Adrenal gland (tissue), 5 donors: ENCODE measurements around the gene BMP6.

Experiments
- CTCF ChIP-seq, 6 experiments: fragments of 450-650 bp in 4 of 6; fragments of 200-600 bp in 2 of 6; sonication (generic) in 1 of 6; IDR thresholded peaks; 1 replicate in 5 of 6; 2 replicates in 1 of 6; pipeline versions ENCODE4 v1.5.1 to v1.8.0; 2016 to 2021; ENCODE audit warnings: antibody characterized with exemption in 6 of 6, mild to moderate bottlenecking in 2 of 6, moderate library complexity in 1 of 6
- POLR2A ChIP-seq, 2 donors: fragments of 450-650 bp; IDR thresholded peaks; one replicate each; pipeline ENCODE4 v1.6.1; 2017; ENCODE audit warnings: antibody characterized with exemption in 2 of 2, mild to moderate bottlenecking in 2 of 2, moderate library complexity in 1 of 2
- donor health status: DM: no; HTN: no; CAD: no.

DNA sequence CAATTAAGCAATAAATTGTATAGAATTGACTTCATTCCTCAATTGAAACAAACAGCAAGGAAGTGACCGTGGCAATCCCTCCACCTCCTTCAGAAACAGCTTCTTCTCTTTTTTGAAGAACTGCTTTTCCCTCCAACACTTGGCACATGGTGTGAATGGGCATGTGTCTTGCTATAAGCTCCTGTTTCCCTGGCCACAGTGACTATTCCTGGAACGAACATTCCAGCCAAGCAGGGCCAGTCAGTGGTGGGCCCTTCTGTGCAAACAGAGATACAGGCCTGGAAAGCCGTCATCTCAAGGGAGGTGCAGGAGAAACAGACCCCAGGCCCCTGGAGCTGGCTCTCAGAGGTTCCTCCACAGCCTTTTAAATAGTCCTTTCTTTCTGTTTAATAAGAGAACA, 177.8 kb downstream of the BMP6 start:
- TF ChIP-seq CTCF (IDR thresholded peaks at IDR 0.05) (no peak), POLR2A (IDR thresholded peaks at IDR 0.05) (no peak)
